Measurements from ENCODE around the gene PLEKHG5. TPM values are rescaled to one million over a fixed set of nuclear protein-coding genes. Genes with fewer than 3 reads are reported as not detected.
"Not testable (repeated sequence)": the region's sequence is repeated elsewhere in the genome, so short reads cannot be mapped to it uniquely, and the experiment has no call there.

The PLEKHG5 gene
- total RNA-seq, 2 experiments from 2014 or later = 4.7 to 5.0 TPM

DNA sequence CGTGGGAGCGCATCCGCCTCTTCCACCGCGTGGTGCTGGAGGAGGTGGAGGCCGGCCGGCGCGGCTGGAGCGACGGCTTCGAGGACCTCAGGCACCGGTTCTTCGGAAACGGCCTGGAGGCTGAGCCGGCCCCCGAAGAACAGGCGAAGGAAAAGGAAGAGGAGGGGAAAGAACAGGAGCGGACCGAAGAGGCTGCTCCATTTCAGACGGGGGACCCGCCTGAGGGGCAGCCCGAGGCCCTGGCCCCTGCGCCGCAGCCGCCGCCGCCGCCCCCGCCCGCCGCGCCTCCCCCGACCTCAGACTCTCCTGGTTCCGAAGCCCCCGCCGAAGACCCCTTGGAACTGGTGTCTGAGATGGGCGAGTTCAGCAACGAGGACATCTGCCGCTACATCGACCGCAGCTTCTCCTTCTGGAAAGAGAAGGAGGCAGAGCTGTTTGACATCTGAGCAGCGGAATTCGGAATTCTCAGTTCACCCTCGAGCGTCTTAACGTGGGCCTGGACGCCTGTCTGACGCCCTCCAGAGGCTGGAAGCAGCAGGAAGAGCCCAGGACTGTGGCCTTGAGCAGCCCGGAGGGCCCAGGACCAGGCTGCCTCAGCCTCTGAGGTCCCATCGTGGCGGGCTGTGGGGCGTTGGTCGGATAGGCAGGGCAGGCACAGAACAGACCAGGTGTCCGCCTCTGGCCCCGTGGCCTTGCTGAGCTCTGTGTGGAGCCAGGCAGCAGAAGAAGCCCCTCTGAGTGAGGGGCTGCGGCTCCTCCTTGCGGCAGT lies 35.5 kb downstream of the PLEKHG5 start:
- H3K4me1 Mint-ChIP-seq = peaks cover 12% of the 10 kb centered on the region
- ATAC-seq (ENCODE audit: low read depth); H3K27ac Mint-ChIP-seq; DNase-seq; POLR2A ChIA-PET; H3K36me3 Mint-ChIP-seq; H3K9me3 Mint-ChIP-seq; H3K4me3 Mint-ChIP-seq: not testable (repeated sequence)
- peaks cover 57% of the 10 kb centered on the region for H3K27me3 Mint-ChIP-seq

DNA sequence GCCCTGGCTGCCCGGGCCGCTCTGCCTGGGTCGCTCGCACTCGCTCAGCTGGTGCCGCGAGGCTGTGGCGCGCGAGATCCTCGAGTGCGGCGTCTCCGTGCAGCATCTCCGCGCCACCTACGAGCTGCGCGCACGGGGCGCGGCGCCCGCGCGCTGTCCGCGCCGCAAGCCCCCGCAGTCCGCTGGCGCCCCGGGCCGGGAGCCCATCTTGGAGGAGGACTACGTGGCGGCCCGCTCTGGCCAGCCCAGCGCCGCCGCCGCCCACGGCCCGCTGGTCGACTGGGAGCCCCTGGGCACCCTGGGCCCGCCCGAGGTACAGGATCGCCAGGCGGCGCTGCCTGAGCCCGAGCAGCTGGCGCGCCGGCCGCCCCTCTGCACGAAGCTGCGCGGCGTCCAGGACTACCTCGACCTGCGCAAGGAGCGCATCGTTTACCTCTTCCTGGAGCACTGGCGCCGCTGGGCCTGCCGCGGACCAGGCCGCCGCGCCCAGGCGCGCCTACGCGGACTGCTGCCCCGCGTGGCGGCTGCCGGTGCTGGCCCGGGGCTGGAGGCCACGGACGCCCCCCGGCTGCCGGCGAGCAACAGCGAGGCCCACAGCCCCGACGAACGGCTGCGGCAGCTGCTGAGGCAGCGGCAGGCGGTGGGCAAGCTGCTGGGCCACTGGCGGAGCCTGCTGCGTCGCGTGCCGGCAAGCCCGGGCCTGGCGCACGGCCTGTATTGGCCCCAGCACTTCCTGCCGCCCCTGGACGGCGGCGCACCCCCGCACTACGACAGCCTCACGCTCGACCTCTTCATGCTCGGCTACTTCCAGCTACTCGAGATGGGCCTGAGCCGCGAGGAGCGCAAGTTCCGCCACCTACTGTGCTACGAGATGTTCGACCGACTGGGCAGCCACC lies 36.4 kb downstream of the PLEKHG5 start:
- Mint-ChIP-seq H3K9me3 (no peaks in the 10 kb centered on the region), H3K4me3 (no peak overlapping the region), H3K36me3 (no peaks in the 10 kb centered on the region), H3K4me1 (peaks cover 4% of the 10 kb centered on the region), H3K27me3 (peaks cover 61% of the 10 kb centered on the region), H3K27ac (no peak overlapping the region)
- peak; percentile 39 for ATAC-seq (ENCODE audit: low read depth)
- peak; percentile 60 for DNase-seq
- POLR2A ChIA-PET = interaction anchor here (1.4 kb wide), 1 partner anchor 9 kb away, joined by 3 read pairs; no protein-coding TSS in a partner anchor

DNA sequence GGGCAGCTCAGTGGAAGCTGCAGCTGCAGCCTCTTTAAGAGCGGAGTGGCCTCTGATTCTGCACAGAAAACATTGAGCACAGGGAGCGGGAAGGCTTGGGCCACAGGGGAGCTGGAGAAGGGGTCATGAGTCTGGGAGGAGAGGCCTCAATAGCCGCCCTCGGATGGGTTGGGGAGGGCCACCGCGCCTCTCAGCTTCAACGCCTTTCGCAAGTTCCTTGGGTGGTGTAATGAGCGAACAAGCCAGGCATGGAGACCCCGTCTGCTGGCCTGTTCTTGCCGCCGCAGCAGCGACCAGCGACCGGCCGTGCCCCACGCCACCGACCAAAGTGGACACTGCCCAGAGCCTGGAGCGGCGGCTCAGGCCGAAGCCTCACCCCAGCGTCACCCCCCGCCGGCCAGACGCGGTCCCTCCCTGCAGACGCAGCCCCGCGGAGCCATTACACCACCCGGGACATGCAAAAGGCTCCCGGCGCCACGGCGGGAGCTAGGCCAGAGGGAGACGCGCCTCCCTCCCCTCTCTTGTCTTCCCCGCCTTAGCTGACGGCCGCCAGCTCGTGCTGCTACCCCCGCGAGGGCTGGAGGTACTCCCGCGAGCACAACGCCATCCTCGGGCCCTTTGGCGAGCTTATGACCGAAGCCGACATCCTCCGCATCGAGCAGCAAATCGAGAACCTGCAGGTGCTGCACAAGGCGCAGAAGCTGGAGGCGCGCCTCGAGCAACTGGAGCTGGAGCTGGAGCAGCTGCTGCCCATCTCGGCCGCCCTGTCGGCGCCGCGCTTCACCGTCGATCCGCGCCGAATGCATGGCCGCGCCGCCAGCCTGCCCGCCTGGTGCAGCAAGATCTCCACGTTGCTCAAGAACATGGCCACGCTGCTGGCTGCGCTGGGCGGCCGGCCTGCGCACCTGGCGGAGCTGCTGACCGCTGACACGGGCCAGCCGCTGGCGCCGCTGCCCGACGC lies 37.3 kb downstream of the PLEKHG5 start:
- DNase-seq; H3K4me3 Mint-ChIP-seq; ATAC-seq (ENCODE audit: low read depth); H3K9me3 Mint-ChIP-seq; H3K36me3 Mint-ChIP-seq; H3K27ac Mint-ChIP-seq; H3K4me1 Mint-ChIP-seq: not testable (repeated sequence)
- POLR2A ChIA-PET = interaction anchor here (1.4 kb wide), 1 partner anchor 10 kb away, joined by 3 read pairs; no protein-coding TSS in a partner anchor
- H3K27me3 Mint-ChIP-seq = peaks cover 66% of the 10 kb centered on the region

DNA sequence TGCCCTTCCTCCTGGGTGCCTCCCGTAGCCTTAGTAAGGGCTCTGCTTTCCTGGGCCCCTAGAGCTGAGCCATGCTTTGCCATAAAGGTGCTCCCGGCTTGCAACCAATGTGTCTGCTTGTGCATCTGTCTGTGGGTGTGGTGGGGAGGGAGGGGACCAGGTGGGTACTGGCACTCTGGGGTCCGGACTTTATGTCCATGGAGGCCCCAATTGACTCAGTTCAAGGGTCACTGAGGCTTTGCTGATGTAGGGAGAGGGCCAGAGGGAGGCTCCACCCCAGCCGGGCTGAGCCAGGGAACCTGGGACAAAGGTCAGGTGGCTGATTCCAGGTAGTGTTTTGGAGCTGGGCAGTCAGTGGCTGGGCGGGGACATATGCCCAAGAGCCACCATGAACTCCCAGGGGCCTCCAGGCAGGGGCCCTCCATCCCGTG lies 40.5 kb downstream of the PLEKHG5 start:
- H3K36me3 Mint-ChIP-seq = no peaks in the 10 kb centered on the region
- DNase-seq (no peak), ATAC-seq (ENCODE audit: low read depth) (no peak)
- peaks cover 62% of the 10 kb centered on the region for H3K27me3 Mint-ChIP-seq
- no peak overlapping the region for H3K4me3 Mint-ChIP-seq
- POLR2A ChIA-PET = interaction anchor here (2.2 kb wide), 1 partner anchor 9 kb away, joined by 7 read pairs; no protein-coding TSS in a partner anchor
- H3K27ac Mint-ChIP-seq = no peak overlapping the region
- no peaks in the 10 kb centered on the region for H3K9me3 Mint-ChIP-seq
- peaks cover 4% of the 10 kb centered on the region for H3K4me1 Mint-ChIP-seq

DNA sequence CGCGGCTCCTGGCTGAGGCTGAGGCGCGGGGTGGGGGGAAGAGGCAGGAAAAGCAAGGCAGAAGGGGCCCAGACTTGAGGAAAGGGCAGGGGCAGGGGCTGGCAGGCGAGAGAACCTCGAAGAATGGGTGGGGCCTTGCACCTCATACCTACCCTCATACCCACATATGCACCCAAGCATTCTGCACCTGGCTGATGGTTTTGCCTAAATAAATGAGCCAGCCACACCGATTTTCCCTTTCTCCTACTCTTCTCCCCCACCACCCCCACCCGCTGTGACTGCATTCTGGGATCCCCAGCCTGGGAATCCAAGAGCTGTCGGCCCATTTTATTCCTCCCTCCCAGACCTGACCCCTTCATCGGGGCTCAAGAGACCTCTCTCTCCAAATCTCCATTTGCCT lies 41.0 kb downstream of the PLEKHG5 start:
- H3K36me3 Mint-ChIP-seq = not testable (repeated sequence)
- POLR2A ChIA-PET = interaction anchor here (2.2 kb wide), 1 partner anchor 10 kb away, joined by 7 read pairs; no protein-coding TSS in a partner anchor

DNA sequence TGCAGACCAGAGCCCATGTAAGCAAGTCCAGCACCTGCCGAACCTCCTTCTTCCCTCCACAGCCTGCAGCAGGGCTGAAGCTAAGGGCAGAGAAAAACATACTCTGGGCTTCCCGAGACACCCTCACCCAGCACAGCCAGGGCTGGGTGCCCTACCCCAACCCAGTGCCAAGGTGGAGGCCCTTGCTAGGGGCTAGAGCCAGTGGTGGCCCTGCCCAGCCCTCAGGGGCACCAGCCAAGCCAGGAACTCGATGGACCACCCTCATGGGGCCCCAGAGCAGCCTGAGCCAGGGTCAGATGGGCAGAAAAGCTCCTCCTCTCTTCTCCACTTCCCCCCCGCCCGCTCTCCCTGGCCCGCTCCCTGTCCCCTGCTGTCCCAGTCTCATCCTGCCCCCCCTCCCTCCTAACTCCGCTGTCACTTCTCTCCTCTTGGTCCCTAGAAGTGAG lies 41.4 kb downstream of the PLEKHG5 start:
- POLR2A ChIA-PET = interaction anchor here (2.0 to 2.2 kb wide), 2 partner anchors 10 to 16 kb away, joined by 5 to 7 read pairs; partner anchors contain the start of gene TNFRSF25
- no peak overlapping the region for H3K27ac Mint-ChIP-seq
- no peaks in the 10 kb centered on the region for H3K36me3 Mint-ChIP-seq
- DNase-seq (no peak), ATAC-seq (ENCODE audit: low read depth) (no peak)
- peaks cover 4% of the 10 kb centered on the region for H3K4me1 Mint-ChIP-seq
- H3K9me3 Mint-ChIP-seq = no peaks in the 10 kb centered on the region
- H3K27me3 Mint-ChIP-seq = peaks cover 63% of the 10 kb centered on the region
- H3K4me3 Mint-ChIP-seq = no peak overlapping the region

More for the DNA sequence above, 41.0 kb downstream of the PLEKHG5 start:
- not testable (repeated sequence) for ATAC-seq (ENCODE audit: low read depth); H3K9me3 Mint-ChIP-seq; H3K27ac Mint-ChIP-seq; H3K4me1 Mint-ChIP-seq; DNase-seq; H3K4me3 Mint-ChIP-seq
- H3K27me3 Mint-ChIP-seq = peaks cover 62% of the 10 kb centered on the region

DNA sequence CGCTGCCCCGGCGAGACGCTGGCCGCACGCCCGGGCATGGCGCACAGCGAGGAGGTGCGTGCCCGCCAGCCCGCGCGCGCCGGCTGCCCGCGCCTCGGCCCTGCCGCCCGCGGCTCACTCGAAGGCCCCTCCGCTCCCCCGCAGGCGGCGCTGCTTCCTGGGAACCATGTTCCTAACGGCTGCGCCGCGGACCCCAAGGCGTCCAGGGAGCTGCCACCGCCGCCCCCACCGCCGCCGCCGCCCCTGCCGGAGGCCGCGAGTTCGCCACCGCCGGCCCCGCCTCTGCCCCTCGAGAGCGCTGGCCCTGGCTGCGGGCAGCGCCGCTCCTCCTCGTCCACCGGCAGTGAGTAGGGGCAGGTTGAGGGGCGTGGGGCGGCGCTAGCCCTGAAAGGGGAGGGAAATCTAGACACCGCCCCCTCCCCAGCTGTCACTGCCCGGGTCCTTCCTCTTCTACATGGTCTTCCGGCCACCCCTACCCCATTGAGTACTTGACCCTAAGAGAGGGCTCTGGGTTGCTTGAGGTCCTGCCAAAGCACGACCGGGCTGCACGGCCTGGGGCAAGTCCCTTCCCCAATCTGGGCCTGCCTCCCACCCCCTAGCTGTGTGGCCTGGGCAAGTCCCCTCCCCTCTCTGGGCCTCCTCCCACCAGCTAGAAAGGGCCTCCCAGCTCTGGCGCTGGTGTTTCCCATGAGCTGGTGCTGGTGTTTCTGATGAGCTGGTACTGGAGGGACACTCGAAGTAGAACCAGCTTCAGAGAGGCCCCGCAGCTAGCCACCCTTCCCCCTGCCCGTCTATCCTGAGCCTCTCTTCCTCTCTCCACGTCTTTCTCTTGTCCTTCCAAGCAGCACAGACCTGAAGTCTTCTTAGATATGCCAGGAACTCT lies 42.5 kb downstream of the PLEKHG5 start:
- Mint-ChIP-seq H3K27me3 (peaks cover 60% of the 10 kb centered on the region), H3K27ac (peak overlapping the region; percentile 26), H3K9me3 (no peaks in the 10 kb centered on the region), H3K36me3 (no peaks in the 10 kb centered on the region), H3K4me1 (peaks cover 7% of the 10 kb centered on the region), H3K4me3 (no peak overlapping the region)
- ATAC-seq (ENCODE audit: low read depth) = no peak
- DNase-seq = no peak
- POLR2A ChIA-PET = interaction anchor here (2.0 to 2.2 kb wide), 2 partner anchors 11 to 17 kb away, joined by 5 to 7 read pairs; partner anchors contain the start of gene TNFRSF25

DNA sequence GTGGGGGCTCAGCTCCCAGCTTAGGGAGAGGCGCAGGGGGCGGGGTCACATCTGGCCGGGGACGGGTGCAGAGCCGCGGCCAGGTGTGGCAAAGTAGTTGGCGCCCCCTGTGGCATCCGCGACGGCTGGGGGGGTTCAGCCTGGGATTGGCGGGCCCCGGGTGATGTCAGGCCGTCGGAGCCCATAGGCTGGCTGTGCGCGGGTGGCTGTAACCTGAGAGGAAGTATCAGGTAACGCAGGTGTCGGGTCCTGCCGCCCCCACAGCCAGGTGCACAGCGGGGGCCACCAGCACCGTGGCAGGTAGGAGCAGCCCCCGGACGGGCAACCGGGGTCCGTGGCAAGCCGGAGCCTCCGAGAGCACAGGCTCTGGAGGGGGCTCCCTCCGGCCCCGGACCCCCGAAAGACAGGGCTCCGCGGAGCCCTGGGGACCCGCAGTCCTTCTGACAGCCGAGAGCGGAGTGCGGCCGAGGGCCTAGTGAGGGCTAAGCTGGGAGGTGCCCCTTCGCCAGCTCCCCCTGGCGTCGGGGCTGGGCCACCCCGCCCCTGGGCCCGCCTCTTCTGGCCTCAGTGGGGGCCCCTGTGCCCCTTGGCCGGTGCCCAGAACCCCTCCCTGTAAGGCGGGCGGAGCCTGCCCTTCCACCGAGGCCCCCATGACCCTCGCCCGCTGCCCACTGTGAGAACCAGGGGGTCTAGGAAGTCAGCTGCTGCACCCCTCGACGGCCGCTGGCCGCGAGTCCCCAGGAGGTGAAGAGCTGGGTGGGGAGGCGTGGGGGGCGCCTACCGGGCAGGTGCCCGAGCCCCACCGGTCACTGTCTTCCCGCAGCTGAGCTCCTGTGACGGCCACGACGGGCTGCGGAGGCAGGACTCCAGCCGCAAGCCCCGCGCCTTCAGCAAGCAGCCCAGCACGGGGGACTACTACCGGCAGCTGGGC lies 43.4 kb downstream of the PLEKHG5 start:
- peaks cover 51% of the 10 kb centered on the region for H3K27me3 Mint-ChIP-seq
- POLR2A ChIA-PET = interaction anchor here (2.0 kb wide), 1 partner anchor 18 kb away, joined by 5 read pairs; the partner anchor contains the start of gene TNFRSF25
- H3K9me3 Mint-ChIP-seq = no peaks in the 10 kb centered on the region
- no peak overlapping the region for H3K4me3 Mint-ChIP-seq
- H3K36me3 Mint-ChIP-seq = no peaks in the 10 kb centered on the region
- DNase-seq = no peak
- no peak overlapping the region for H3K27ac Mint-ChIP-seq
- peaks cover 7% of the 10 kb centered on the region for H3K4me1 Mint-ChIP-seq
- ATAC-seq (ENCODE audit: low read depth) = no peak

DNA sequence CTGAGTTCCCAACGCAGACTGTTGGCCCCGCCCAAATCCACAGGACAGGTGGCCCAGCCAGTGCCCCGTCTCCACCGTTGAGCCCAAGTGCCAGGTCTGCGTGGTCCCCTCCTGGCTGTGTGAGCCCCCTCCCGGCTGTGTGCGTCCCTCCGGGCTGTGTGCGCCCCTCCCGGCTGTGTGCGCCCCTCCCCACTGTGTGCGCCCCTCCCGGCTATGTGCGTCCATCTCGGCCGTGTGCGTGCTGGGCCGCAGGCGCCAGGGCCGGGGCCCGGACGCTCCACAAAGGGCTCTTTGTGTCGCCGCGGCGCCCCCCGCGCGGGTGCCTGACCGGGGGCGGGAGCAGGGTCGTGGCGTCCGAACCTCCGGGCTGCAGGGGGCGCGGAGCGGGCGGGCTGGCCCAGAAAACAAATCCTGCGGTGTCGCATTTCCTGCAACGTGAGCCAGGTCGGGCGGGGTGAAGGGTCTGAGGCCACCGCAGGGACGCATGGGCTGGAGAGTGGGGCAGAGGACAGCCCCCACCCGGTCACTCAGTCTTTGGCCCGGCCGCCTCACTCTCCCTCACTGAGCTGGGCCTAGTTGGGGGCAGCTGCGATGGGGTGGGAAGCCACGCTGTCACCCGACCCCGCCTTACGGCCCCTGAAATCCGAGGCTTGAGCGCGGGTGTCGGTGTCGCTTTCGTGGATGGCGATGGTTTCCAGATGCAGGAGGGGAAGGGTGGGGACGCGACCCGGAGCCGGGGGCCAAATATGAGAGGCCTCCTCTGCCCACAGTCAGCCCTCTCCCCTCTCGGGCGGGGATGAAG lies 44.2 kb downstream of the PLEKHG5 start:
- Mint-ChIP-seq H3K36me3 (no peaks in the 10 kb centered on the region), H3K4me3 (no peak overlapping the region), H3K4me1 (peaks cover 7% of the 10 kb centered on the region), H3K27ac (no peak overlapping the region), H3K9me3 (no peaks in the 10 kb centered on the region), H3K27me3 (peaks cover 48% of the 10 kb centered on the region)
- POLR2A ChIA-PET = no interaction called here
- DNase-seq (no peak), ATAC-seq (ENCODE audit: low read depth) (no peak)

DNA sequence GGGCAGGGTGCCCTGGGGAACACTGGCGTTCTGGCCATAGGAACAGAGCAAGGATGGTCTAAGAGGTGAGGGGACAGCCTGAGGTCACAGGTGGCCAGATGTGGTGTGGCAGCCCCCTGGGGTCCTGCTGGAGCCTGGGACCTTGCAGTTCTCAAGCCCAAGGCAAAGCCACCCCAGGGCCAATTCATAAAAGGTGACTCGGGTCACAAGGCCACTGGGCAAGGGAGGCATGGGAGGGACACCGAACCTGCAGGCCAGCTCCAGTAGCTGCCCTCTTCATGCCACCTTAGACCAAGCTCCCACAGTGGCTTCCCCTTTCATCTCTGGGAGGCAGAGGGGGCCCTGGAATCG lies 44.8 kb downstream of the PLEKHG5 start:
- Mint-ChIP-seq H3K9me3 (no peaks in the 10 kb centered on the region), H3K4me1 (peaks cover 7% of the 10 kb centered on the region), H3K4me3 (no peak overlapping the region), H3K36me3 (no peaks in the 10 kb centered on the region), H3K27me3 (peaks cover 51% of the 10 kb centered on the region), H3K27ac (no peak overlapping the region)
- DNase-seq (no peak), ATAC-seq (ENCODE audit: low read depth) (no peak)
- POLR2A ChIA-PET = no interaction called here

All from activated naive CD8-positive, alpha-beta T cell treated with anti-CD3 and anti-CD28 coated beads, Interleukin-2, amount 10 ng/mL, durations not matched to agents 7 days and 5 days (primary cell).